GM23248 (cell line): ENCODE data around the gene ETDA.

Experiments used
- EZH2 ChIP-seq: fragments of 200-600 bp; sonication (generic); IDR thresholded peaks from 2 replicates; pipeline ENCODE4 v1.6.1; 2018; ENCODE audit warnings: antibody characterized with exemption, mild to moderate bottlenecking; ENCODE audit not compliant: insufficient read depth, poor library complexity, severe bottlenecking
- EZH2phosphoT487 ChIP-seq: fragments of 200-600 bp; sonication (generic); IDR thresholded peaks from 2 replicates; pipeline ENCODE4 v1.6.1; 2018; ENCODE audit warnings: antibody characterized with exemption, moderate library complexity, mild to moderate bottlenecking, low read depth; ENCODE audit not compliant: insufficient read depth

- no peak for TF ChIP-seq EZH2
- no peak for TF ChIP-seq EZH2phosphoT487
These were observed 5.1 kb downstream of the ETDA start for GRCh38 chrX:135256923-135257322.
